Activated CD8-positive, alpha-beta memory T cell treated with anti-CD3 and anti-CD28 coated beads for 48 hours (primary cell): ENCODE results near the gene DOK4.

Source experiments
- DNase-seq, 3 experiments: peaks; one replicate each; pipeline ENCODE4 v3.0.0-alpha.2; 2020; ENCODE audit warnings: low read depth in 2 of 3, low spot score in 2 of 3

The DOK4 gene

DNA sequence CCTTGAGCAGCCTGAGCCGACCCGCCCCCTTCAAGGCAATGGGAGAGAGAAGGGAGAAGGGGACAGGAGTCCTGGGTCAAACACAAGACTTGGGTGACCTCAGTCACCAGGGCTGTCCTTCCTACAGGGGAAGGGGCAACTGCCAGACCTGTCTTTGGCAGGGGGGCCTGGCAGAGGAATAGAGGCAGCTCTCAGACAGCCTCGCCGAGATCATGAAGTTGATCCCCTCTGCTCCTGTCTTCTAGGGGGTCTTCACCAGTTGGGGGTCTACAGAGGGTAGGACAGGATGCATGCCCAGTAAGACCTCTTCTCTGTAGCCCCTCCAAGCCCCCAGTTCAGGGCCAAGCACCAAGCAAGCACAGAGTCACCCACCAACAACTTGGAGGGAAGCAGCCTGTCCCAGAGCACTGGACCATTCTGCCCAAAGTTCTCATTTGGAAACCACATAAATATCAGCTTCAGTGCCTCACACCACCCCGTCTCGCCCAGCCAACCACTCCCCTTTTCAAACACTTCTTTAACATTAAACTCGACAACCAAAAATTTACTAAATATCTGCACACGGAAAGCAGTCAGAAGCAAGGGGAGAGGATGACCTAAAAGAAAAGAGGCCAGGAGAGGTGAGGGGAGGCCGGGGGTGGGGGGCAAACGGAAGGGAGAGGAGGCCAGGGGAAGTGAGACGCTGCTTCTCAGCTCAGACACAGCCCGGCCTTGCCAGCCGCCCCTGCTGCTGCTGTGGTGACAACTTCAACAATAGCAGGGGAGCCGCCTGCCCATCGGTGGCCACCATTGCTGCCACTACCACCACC lies 7.7 kb downstream of the DOK4 start:
- DNase-seq: no peak

DNA sequence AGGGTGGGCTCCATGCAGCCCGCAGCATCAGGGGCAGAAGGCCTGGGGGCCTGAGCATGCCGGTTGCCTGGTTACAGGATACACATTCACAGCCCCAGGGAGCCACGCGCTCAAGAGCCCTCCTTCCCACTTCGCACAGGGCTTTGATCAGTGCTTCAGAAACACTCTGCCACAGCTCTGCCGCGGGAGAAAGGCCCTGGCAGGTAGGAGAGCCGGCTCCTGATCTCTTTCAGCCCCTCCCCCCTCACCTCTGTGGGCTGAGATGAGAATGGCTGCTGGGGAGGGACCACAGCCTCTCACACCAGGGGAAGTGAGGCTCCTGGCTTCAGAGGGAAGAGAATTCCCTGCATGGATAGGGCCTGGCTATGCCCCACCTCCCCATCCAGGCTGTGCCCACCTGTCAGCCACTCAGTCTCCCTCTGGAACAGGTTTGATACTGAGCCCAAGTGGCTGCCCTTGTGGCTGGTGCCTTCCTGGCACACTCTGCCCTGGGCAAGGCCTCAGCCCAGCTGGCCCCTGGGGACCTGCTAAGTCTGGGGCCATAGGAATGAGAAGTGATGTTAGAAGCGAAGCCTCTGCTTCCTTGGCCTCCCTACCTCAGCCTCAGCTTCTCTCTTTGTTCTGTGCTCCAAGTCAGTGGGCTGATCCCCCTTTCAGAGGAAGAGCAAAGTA lies 8.6 kb downstream of the DOK4 start:
- no peak for DNase-seq

DNA sequence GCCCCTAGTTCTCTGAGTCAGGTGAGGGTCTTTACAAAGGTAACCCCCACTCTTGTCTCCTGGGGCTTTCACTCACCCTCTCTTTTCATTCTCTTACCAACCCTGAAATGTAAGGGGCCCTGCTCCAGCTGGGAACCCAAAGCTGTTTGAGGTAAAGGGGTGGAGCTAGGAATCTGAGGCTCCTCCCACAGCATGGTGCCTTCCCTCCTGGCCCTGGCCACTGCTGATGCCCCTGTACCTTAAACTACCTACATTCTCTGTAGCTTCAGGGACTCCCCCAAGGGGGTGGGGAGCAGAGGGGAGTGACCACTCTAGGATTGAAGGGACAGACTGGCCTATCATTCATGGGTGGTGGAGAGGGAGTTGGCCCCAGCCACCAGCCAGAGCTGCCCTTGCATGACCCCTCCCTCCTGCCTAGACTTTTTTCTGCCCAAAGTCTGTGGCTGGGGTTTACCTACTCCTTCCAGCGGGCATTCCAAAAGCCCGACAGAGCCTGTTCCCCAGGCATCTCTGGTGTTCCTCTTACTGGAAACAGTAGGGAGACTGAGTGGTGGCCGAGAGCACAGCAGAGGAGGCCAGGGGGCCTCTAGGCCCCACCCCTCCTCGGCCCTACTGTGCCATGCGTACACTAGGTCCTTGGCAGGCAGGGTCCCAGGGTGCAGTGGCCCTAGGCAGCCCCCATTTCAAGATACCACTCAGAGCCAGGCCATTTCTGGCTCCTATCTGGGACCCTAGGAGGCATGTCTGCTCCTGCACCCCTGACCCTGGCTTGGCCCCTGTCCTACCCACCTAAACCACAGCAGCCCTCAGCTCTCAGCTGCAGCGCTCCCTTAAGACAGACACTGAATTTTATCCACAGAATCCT lies 9.5 kb downstream of the DOK4 start:
- no peak for DNase-seq

DNA sequence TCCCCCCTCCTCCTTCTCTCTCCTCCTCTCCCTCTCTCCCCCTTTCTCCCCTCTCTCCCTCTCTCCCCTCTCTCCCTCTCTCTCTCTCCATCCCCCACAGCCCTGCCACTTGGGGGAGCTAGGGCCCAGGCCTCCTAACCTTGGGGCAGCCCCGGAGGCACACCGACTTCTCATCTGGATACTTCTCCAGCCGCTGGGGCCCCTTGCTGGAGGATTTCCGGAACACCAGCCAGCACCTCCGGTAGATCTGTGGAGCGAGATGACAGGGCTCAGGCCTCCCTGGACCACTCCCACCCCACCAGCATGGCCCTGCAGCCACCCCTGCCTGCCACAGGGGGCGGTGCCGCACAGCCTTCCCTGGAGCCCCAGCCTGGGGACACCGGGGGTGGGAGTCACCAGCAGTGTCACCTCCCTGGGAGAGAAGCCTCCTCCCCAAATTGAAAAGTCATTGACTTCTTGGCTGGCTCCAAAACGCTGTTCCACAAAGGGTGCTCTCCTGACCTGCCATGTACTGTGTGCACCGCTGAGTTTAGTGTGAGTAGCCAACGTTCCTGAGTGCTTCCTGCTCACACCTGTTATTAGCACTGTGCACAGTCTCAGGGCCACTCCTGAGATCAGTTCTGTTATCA lies 10.5 kb downstream of the DOK4 start:
- DNase-seq: peak; percentile 59 to 72 (median 67)

DNA sequence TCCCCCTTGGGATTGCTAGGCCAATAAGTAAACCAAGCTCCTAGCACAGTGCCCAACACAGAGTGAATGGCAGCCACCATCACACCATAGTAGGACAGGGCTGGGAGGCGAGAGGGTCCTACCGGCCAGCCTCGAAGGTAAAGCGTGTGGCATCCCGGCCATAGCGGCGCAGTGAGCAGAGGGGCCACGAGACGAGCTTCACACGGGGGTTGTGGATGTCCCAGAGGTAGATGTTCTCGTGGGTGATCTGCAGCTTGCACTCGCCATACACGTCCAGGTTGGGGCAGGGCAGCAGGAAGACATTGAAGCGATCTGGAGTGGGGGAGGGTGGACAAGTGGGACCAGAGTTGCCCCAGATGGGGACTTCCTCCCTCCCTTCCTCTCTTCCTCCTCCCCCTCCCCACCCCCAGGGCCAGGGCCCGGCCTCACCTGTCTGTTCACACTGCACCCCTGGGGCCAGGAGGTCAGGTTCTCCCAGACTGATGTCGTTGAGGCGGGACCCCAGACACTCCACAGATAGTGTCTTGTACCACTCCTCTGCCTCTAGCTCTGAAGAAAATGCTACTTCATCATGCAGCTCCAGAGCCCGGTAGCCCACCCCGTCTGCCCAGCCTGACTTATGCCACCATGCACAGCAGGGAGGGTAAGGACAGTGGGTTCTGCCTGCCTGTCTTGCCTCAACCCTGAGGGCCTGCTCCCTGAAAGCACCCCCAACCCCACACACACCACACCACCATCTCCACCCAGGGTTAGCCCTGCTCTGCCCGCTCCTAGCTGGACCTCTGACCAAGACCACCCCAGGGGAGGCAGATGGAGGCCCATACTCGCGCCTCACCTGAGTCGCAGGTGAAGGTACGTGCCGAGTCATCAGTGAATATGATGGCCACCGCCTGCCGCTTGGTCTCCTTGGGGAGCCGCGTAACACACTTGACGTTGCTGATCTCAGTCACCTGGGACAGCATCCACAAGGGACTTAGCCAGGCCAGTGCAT lies 11.3 kb downstream of the DOK4 start:
- no peak for DNase-seq

DNA sequence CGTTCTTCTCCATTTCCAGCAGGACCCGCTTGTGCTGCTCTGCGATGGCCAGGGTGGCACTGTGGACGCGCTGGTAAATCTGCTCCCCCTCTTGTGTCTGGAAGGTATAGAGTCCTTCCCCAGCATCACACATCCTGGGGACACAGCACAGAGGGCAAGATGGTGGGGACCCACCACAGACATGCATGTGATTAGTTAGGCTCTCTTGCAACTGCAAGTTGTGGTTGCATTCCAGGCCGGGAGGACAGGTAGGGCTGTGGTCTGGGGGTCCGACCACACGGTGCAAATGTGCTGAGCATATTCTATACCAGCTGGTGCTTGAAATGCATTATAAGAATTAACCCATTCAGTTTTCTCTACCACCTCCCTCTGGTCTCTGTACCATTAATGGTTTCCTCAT lies 12.4 kb downstream of the DOK4 start:
- no peak for DNase-seq

DNA sequence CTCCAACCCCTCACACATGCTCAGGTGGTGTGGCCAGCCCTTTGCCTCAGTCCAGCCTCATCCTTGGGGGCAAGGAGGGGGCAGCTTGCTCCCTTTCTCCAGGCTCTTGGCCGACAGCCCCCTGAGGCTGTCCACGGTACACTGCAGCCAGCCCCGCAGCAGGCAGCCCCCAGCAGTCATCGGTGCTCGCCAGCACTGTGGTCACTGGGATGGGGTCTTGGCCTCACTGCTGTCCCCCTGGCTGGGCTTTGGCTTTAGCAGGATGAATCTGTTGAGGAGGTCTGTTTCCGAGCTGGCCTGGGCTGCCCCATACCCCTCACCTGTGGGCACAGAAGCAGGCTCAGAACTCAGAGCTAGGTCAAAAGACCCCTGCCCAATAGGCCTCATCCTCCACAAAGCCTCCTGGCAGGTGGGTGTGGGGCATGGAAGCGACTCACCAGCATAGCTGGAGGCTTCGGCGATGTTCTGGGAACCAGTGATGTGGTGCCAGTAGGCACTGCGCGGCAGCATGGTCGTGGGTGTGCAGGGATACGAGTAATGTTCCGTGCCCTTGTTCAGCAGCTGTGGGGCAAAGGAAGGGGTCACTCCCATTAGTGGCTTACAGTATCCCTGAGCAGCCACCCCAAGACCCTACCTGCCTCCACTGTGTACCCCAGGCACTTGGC lies 13.0 kb downstream of the DOK4 start:
- no peak for DNase-seq

DNA sequence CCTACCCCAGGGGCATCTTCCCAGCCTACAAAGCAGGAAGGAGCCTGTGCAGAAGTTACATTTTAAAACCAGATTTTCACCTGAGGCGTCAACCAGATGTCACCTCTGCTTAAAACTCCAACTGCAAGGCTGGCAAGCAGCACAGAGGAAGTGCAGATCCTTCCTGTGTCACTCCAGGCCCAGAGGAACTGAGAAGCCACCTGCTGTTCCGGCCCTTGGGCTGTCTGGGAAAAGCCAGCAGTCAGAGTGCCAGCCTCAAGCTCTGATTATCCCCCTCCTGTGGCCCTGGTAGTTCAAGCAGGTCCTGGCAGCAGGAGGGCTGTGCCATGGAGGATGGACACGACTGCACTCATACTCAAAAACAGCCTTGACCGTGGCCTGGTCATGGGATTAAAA lies 13.6 kb downstream of the DOK4 start:
- DNase-seq: no peak

DNA sequence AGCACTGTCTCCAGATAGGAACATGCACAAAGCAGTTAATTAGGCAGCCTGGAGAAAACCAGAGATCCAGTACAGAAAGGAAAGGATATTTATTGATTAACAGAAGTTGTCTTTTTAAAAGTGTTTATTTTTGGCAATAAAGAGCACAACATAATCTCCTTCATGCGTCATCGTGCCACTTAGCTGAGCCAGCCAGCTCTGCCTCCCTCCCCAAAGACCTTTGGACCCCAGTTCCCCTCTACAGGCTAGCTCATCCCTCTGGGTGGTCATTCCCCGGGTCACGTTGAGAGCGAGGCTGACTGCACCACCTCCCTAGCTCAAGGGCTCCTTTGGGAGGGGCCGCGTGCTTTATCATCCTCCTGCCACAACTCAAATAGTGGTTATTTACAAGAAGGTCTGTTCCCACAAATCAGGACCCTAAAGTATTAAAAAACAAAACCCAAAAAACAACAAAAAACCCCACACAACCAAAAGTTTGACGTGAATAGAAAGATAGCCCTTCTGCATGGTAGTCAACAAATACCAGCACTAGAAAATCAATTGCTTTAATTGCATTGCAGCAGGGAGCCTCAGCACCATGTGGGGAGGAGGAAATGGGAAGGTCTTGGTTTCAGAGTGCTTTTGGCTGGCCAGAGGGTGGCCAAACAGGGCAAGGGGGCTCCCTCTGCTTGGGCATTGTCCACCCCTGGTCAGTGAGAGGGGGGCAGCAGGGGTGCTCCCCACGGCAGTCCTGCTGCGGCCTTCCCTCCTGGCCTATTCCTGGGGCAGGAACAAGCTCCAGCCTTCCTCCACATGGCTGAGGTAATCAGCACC lies 14.2 kb downstream of the DOK4 start:
- no peak for DNase-seq

DNA sequence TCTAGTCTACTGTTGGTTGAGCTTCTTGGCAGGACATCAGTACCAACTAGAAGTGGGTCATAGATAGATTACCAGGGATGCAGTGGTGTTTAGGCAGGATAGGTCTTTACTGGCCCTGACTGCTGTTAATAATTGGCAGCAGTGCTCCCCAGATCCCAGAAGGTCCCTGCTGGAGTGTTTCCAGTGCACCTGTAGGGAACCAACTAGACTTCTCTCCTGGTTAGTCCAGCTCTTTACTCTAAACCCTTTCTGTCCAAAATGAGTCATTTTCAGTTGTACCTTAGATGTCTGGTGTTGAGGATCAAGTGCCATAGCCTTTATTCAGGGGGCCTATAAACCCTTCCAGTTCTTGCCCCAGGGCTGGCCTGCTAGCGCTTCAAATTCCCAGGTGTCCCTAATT lies 15.1 kb downstream of the DOK4 start:
- no peak for DNase-seq

DNA sequence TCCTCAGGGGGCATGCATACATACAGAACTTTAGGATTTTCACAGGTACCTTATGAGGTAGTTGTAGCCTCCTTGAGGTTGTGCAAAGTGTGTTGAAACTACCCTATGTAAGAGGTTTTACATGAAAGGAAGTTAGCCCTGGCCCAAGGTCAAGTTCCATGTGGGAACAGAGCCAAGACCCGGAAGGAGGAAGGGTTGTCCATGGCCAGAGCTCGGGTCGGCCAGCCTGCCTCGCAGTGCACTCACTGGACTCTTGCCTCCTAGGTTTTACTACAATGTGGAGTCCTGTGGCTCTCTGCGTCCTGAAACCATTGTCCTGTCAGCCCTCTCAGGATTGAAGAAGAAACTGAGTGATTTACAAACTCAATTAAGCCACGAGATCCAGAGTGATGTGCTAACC lies 15.6 kb downstream of the DOK4 start:
- DNase-seq: no peak

DNA sequence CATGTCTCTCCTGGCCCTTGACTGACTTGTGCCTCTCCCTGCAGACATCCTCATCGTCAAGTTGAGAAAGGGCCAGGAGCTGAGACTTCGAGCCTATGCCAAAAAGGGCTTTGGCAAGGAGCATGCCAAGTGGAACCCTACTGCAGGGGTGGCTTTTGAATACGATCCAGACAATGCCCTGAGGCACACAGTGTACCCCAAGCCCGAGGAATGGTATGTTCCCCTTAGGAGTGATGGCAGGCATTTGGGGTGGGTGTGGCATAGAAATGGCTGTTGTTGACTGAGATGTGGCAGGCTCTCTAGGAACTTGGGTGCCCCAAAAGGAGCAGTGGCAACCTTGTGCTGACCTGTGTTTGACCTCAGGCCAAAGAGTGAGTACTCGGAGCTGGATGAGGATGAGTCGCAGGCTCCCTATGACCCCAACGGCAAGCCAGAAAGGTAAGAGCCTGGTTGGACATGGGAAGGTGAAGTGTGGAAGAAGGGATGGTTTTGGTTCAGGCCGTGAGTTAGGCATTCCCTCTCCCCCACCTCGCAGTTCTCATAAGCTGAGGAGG lies 16.3 kb downstream of the DOK4 start:
- DNase-seq: no peak

DNA sequence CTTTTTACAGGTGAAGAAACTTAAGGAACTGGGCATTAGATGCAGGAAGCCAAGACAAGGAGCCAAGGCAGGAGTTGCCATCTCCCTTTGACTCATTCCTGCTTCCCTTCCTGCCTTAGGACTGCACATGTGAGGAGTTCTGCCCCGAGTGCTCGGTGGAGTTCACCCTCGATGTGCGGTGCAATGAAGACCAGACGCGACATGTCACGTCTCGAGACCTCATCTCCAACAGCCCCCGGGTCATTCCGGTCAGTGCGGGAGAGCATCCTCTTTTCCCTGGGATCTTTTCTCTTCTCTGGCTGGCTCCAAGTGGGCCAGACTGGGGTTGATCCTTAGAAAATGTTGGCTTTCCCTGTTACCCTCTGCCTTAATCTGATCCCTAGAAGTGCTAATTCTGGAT lies 17.2 kb downstream of the DOK4 start:
- no peak for DNase-seq

DNA sequence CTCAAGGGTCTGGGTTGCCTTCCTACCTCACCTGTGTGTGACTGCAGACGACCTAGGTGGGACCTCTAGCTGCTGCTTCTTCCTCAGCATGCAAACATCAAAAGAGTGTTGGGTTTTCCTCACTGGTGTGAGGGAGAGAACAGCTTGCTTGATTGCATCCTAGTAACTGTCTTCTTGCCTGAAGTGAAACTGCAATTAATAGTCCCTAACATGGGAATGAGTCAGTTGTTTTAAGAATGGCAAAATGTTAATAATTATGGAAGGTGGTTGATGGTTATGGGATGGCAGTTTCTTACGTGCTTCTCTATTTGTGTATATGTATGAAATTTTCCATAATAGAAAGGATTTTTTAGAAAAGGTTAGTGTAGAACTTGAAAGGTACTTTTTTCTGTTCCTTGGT lies 17.9 kb downstream of the DOK4 start:
- no peak for DNase-seq

DNA sequence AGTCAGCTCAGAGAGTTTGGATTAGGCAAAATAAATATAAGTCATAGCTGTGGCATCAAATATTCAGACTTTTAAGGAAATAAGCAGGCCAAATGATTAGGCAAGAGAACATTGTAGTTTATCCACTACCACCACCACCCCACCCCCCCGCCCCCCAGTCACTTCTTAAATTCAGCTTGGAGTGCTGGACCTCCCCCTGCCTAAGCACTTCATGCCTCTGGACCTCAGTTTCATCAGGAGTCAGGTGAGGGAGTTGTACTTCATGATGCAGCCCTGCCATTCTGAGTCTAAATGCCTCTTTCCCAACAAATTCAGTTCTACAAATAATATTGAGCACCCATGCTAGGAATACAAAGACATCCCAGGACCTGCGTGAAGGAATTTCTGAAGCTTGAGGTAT lies 21.8 kb downstream of the DOK4 start:
- no peak for DNase-seq

DNA sequence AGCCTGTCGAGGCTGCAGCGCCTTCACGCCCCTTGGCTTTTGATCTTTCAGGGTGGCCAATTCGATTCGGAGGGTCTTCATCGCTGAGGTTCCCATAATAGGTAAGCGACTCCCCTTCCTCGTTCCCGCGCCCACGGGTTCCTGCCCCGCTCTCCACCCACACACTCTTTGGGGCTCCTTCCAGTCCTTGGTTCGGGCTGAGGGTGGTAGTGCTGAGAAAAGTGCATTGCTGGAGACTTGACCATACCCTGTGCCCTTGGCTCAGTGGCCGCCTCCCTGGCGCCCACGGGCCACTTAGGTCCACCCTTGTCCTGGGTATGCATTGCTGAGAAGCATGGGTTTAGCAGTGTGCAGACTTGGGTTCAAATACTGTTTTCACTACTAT lies 23.3 kb downstream of the DOK4 start:
- DNase-seq: no peak

DNA sequence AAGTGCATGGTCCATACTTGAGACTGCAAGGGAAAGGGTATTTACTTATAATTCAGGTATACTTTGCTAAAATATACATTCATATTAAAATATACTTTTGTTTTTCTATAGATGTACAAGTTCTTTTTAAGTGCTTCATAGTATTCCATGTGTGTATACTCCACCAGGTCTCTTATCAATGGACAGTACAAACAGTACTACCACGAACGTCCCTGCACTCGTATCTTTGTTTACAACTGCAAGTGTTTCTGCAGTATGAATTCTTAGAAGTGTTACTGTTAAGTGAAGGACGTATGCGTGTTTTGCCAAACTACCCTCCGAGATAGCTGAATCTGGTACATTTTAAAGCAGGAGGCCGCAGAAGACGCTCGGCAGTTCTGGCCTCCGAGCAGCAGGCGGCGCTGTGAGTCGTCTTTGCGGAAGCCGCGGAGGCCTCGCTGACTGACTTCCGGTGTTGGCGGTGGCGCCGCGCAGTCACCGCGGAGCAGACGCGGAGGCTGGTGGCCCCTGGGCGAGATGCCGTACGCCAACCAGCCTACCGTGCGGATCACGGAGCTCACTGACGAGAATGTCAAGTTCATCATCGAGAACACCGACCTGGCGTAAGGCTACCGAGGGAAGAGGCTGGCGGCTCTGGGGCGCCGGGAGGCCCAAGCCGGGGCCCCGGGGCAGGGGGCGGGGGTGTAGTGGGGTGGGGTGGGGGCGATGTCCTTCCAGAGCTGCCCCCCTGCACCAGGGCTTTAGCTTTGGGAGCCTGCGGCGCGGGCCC lies 23.9 kb downstream of the DOK4 start, which contains the start of gene POLR2C:
Gene POLR2C (plus strand): TSS at position 471 of the 769 bp plus-strand sequence. CDS start 46 bp downstream, at position 517.
- DNase-seq: peak; percentile 83 to 98 (median 89)

DNA sequence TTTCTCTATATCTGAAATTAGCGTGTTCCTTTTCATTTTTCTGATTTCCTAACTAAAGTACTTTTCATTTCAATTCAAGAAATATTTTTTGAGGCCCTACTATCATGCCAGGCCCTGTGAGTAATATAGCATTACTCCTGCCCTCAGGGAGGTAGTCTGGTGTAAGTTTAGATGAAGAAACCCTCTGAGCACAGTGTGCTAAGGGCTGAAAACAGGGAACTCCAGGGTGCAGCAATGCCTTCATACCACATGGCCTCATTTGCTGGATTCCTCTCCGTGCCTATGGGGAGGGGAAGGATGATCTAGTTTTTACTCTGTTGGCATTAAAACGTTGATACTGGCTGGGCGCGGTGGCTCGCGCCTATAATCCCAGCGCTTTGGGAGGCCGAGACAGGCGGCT lies 34.3 kb downstream of the DOK4 start:
- DNase-seq: no peak
